ACHN (cell line): ENCODE results near the gene SULT4A1.

Source experiments
- DNase-seq: peaks from one replicate; pipeline ENCODE4 v3.0.0-alpha.2; 2015
- in situ Hi-C: cut with HindIII; loops from 2 replicates; pipeline ENCODE4 v1.10.0; 2017; ENCODE audit warnings: low sequenced_read_pairs, low pct_ligation_motif_present, low pct_unique_long_range_greater_than_20kb

The SULT4A1 gene

GRCh38 chr22:43851058-43851978, 11.0 kb downstream of the SULT4A1 start:
- DNase-seq, result no peak
- in situ Hi-C loops, result no loop called here

GRCh38 chr22:43850529-43850928, 11.8 kb downstream of the SULT4A1 start:
- no peak for DNase-seq
- in situ Hi-C loops, result no loop called here

GRCh38 chr22:43849731-43850130, 12.6 kb downstream of the SULT4A1 start:
- no peak for DNase-seq
- in situ Hi-C loops, result no loop called here

- peak; percentile 18 for DNase-seq
- in situ Hi-C loops, result no loop called here
Measured at GRCh38 chr22:43848366-43849171, 13.7 kb downstream of the SULT4A1 start.

- no peak for DNase-seq
- in situ Hi-C loops, result no loop called here
Measured at GRCh38 chr22:43847376-43848289, 14.7 kb downstream of the SULT4A1 start.

- in situ Hi-C loops, result no loop called here
- no peak for DNase-seq
Measured at GRCh38 chr22:43846966-43847365, 15.3 kb downstream of the SULT4A1 start.

GRCh38 chr22:43845981-43846380, 16.3 kb downstream of the SULT4A1 start:
- in situ Hi-C loops, result no loop called here
- no peak for DNase-seq

GRCh38 chr22:43844560-43845545, 17.5 kb downstream of the SULT4A1 start:
- DNase-seq, result no peak
- in situ Hi-C loops, result no loop called here

GRCh38 chr22:43843783-43844530, 18.4 kb downstream of the SULT4A1 start:
- in situ Hi-C loops, result no loop called here
- no peak for DNase-seq

GRCh38 chr22:43841742-43842141, 20.6 kb downstream of the SULT4A1 start:
- in situ Hi-C loops, result no loop called here
- no peak for DNase-seq

- no peak for DNase-seq
- in situ Hi-C loops, result no loop called here
Measured at GRCh38 chr22:43840851-43841250, 21.5 kb downstream of the SULT4A1 start.

- in situ Hi-C loops, result no loop called here
- no peak for DNase-seq
Measured at GRCh38 chr22:43840431-43840830, 21.9 kb downstream of the SULT4A1 start.

GRCh38 chr22:43839781-43840180, 22.5 kb downstream of the SULT4A1 start:
- in situ Hi-C loops, result no loop called here

GRCh38 chr22:43838571-43839307, 23.6 kb downstream of the SULT4A1 start:
- DNase-seq, result no peak
- in situ Hi-C loops, result no loop called here

More at GRCh38 chr22:43839781-43840180, 22.5 kb downstream of the SULT4A1 start:
- no peak for DNase-seq

- in situ Hi-C loops, result no loop called here
Measured at GRCh38 chr22:43838161-43838560, 24.2 kb downstream of the SULT4A1 start.

GRCh38 chr22:43837666-43838065, 24.6 kb downstream of the SULT4A1 start:
- no peak for DNase-seq
- in situ Hi-C loops, result no loop called here

More at GRCh38 chr22:43838161-43838560, 24.2 kb downstream of the SULT4A1 start:
- no peak for DNase-seq
